Body of pancreas (tissue), 4 donors: Measurements from ENCODE around the gene ATOSA. TPM values are rescaled to one million over a fixed set of nuclear protein-coding genes. Genes with fewer than 3 reads are reported as not detected.

ENCODE experiments used
- ATAC-seq: fragments of 150-250 bp; one replicate; pipeline ENCODE4 v1.9.1; 2016
- DNase-seq, 4 donors: peaks; one replicate each; pipeline ENCODE4 v3.0.0-alpha.2; 2019
- H3K27ac ChIP-seq, 4 donors: fragments of 200-600 bp; sonication (generic); 1 replicate in 3 of 4; 2 replicates in 1 of 4; pipeline versions ENCODE4 v1.5.1 to v1.6.1; 2016 to 2019; ENCODE audit warnings: mild to moderate bottlenecking in 1 of 4, mixed read lengths in 1 of 4, moderate library complexity in 1 of 4
- H3K27me3 ChIP-seq, 2 donors: fragments of 200-600 bp; sonication (generic); one replicate each; pipeline ENCODE4 v1.6.0; 2016; ENCODE audit warnings: mild to moderate bottlenecking in 1 of 2
- H3K36me3 ChIP-seq, 2 donors: fragments of 200-600 bp; sonication (generic); replicated peaks in 1 of 2; 2 replicates each; pipeline ENCODE4 v1.5.1; 2016; ENCODE audit warnings: low read depth in 2 of 2; ENCODE audit not compliant: insufficient read depth in 1 of 2
- H3K4me1 ChIP-seq: fragments of 200-600 bp; sonication (generic); one replicate; pipeline ENCODE4 v1.6.0; 2016
- H3K4me3 ChIP-seq, 2 donors: fragments of 200-600 bp; sonication (generic); 1 replicate in 1 of 2; 2 replicates in 1 of 2; pipeline ENCODE4 v1.5.1; 2016 to 2019
- H3K9me3 ChIP-seq, 3 donors: fragments of 200-600 bp; sonication (generic); 1 replicate in 2 of 3; 2 replicates in 1 of 3; pipeline ENCODE4 v1.5.1; 2016
- POLR2A ChIP-seq, 3 donors: fragments of 450-650 bp; IDR thresholded peaks; one replicate each; pipeline ENCODE4 v1.6.1; 2016; ENCODE audit warnings: antibody characterized with exemption in 3 of 3, mild to moderate bottlenecking in 2 of 3
- WGBS, 2 donors: methylation state at CpG; one replicate each; pipeline ENCODE4 v1.1.5; 2017; 5-methylcytosine and 5-hydroxymethylcytosine counted together
- intact Hi-C: fragments of 100-400 bp; cut with DNase I; formaldehyde crosslinking; loops from one replicate; pipeline ENCODE4 v1.15.1; 2023
- total RNA-seq, 2 donors: library from RNA; depleted of rRNA; stranded (reverse); fragments of >200 nt; gene quantifications; one replicate each; pipeline ENCODE4 v1.1.0, GENCODE V29; 2016
- TF ChIP-seq, protein P1 (sequence below), 7 experiments: fragments of 450-650 bp in 4 of 7; fragments of 200-600 bp in 3 of 7; sonication (generic) in 3 of 7; IDR thresholded peaks; one replicate each; pipeline ENCODE4 v1.5.1; 2016 to 2019; ENCODE audit warnings: antibody characterized with exemption in 7 of 7

Gene ATOSA
- total RNA-seq, 2 donors from 2014 or later, result 37.2 to 63.6 TPM

DNA sequence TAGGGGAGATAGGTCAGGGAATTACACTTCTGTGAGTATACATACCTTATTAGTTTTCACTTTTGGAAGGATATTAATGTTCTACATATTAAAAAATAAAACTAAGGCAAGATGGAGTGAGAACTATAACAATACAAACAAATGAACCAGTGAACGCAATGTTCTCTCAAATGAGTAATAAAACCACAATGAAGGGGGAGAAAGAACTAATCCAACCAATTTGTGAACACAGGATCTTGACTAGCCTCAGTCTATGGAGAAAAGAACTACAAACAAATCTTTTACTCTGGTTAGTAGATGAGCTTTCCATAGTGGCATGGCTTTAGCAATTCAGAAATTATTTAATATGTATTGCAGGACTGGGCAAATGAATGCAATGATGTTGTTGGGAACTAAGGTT lies 26.9 kb upstream of the ATOSA start:
- WGBS, 2 donors, result 76 to 90% methylated on average over 1 of the region's 1 CpG
- DNase-seq (no peak), ATAC-seq (no peak)
- Histone ChIP-seq H3K9me3 (no peaks in the 10 kb centered on the region), H3K4me3 (no peak overlapping the region), H3K4me1 (no peaks in the 10 kb centered on the region), H3K27me3 (no peaks in the 10 kb centered on the region), H3K27ac (no peak overlapping the region), H3K36me3 (no peaks in the 10 kb centered on the region)
- TF ChIP-seq, protein P1, sequence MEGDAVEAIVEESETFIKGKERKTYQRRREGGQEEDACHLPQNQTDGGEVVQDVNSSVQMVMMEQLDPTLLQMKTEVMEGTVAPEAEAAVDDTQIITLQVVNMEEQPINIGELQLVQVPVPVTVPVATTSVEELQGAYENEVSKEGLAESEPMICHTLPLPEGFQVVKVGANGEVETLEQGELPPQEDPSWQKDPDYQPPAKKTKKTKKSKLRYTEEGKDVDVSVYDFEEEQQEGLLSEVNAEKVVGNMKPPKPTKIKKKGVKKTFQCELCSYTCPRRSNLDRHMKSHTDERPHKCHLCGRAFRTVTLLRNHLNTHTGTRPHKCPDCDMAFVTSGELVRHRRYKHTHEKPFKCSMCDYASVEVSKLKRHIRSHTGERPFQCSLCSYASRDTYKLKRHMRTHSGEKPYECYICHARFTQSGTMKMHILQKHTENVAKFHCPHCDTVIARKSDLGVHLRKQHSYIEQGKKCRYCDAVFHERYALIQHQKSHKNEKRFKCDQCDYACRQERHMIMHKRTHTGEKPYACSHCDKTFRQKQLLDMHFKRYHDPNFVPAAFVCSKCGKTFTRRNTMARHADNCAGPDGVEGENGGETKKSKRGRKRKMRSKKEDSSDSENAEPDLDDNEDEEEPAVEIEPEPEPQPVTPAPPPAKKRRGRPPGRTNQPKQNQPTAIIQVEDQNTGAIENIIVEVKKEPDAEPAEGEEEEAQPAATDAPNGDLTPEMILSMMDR (IDR thresholded peaks at IDR 0.05), result no peak
- TF ChIP-seq POLR2A (IDR thresholded peaks at IDR 0.05), result no peak
- intact Hi-C loops, result no loop called here

DNA sequence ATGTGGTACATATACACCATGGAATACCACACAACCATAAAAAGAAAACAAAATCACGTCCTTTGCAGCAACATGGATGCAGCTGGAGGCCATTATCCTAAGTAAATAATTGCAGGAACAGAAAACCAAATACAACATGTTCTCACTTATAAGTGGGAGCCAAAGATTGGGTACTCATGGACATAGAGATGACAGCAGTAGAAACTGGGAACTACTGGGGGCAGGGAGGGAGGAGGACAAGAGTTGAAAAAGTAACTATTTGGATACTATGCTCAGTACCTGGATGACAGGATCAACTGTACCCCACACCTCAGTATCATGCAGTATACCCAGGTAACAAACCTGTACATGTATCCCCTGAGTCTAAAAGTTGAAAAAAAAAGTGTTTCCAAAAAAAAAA lies 23.2 kb upstream of the ATOSA start:
- TF ChIP-seq, protein P1 (IDR thresholded peaks at IDR 0.05), result no peak
- no peak for TF ChIP-seq POLR2A (IDR thresholded peaks at IDR 0.05)
- DNase-seq, result no peak

DNA sequence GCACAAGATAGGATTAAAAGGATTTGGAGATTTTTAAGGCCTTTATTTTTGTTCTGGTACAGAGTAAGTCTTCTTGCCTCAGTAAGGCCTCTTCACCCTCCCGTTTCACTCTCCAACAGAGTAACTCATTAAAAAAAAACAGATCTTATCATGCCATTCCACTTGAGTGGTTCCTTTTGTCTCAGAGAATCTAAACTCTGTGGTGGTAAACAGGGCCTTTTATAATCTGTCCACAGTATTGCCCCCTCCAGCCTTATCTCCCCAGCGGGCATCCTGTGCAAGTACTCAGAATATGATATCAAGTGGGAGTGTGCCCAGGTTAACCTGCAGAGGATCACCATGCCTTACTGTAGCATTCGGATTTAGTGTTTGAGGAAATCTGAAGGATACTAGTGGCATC lies 20.3 kb upstream of the ATOSA start:
- no peak overlapping the region for H3K4me3 ChIP-seq
- WGBS, 2 donors, result 73 to 80% methylated on average over 3 of the region's 3 CpGs
- intact Hi-C loops, result no loop called here
- TF ChIP-seq, protein P1 (IDR thresholded peaks at IDR 0.05), result no peak
- TF ChIP-seq POLR2A (IDR thresholded peaks at IDR 0.05), result no peak
- H3K9me3 ChIP-seq, result no peaks in the 10 kb centered on the region
- no peaks in the 10 kb centered on the region for H3K36me3 ChIP-seq
- no peak overlapping the region for H3K27ac ChIP-seq
- no peaks in the 10 kb centered on the region for H3K4me1 ChIP-seq
- no peaks in the 10 kb centered on the region for H3K27me3 ChIP-seq
- ATAC-seq, result no peak
- no peak for DNase-seq

More for the DNA sequence above, 23.2 kb upstream of the ATOSA start:
- Histone ChIP-seq H3K4me3 (no peak overlapping the region), H3K36me3 (no peaks in the 10 kb centered on the region), H3K27ac (no peak overlapping the region), H3K27me3 (no peaks in the 10 kb centered on the region), H3K4me1 (no peaks in the 10 kb centered on the region), H3K9me3 (no peaks in the 10 kb centered on the region)
- intact Hi-C loops, result no loop called here
- 72 to 88% methylated on average over 1 of the region's 1 CpG for WGBS, 2 donors
- ATAC-seq, result no peak

DNA sequence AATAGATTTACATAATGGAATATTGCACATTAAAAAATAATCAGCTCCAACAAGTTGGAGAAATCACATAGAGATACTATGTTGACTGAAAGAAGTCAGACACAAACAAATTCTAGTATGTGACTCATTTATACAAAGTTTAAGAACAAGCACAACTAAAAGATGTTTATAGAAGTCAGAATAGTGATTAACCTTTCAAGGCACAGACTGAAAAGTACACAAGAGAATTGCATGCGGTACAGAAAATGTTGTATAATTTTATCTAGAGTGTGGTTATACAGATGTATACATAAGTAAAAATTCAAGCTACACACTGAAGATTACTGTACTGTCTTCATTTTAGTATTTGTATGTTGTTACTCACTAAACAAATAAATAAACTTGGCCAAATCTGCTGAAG lies 19.3 kb upstream of the ATOSA start:
- TF ChIP-seq, protein P1 (IDR thresholded peaks at IDR 0.05), result no peak
- TF ChIP-seq POLR2A (IDR thresholded peaks at IDR 0.05), result no peak
- WGBS, 2 donors, result 0% methylated on average over 1 of the region's 1 CpG
- Histone ChIP-seq H3K4me3 (no peak overlapping the region), H3K27ac (no peak overlapping the region), H3K4me1 (no peaks in the 10 kb centered on the region), H3K9me3 (no peaks in the 10 kb centered on the region), H3K36me3 (no peaks in the 10 kb centered on the region), H3K27me3 (no peaks in the 10 kb centered on the region)
- ATAC-seq, result no peak
- intact Hi-C loops, result no loop called here
- no peak for DNase-seq

DNA sequence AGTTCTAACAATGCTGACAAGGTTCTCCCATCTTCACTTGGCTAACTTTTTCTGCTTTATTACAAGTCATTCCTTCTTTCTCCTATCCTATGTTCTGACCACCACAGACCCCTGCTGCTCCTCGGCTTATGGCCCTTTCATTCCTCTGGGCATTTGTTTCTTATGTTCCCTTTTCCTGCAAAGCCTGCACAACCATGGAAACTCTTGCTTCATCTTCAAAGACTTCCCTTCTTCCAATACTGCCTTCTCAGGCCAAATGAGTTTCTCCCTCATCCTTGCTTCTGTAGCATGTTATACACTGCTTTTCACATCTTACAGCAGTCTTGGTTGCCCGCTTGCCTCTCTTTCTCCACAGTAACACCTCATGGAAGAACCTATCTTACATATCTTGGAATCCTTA lies 17.9 kb upstream of the ATOSA start:
- TF ChIP-seq POLR2A (IDR thresholded peaks at IDR 0.05), result no peak
- TF ChIP-seq, protein P1 (IDR thresholded peaks at IDR 0.05), result no peak
- intact Hi-C loops, result no loop called here
- WGBS, 2 donors, result 83 to 97% methylated on average over 2 of the region's 2 CpGs

More for the DNA sequence above, 17.9 kb upstream of the ATOSA start:
- no peak overlapping the region for H3K27ac ChIP-seq
- ATAC-seq, result no peak
- no peak for DNase-seq
- no peaks in the 10 kb centered on the region for H3K27me3 ChIP-seq
- no peaks in the 10 kb centered on the region for H3K9me3 ChIP-seq
- no peaks in the 10 kb centered on the region for H3K36me3 ChIP-seq
- H3K4me3 ChIP-seq, result no peak overlapping the region
- H3K4me1 ChIP-seq, result no peaks in the 10 kb centered on the region
